Kidney (tissue), 14 donors: ENCODE results near the gene ATP4A. TPM values are rescaled to one million over a fixed set of nuclear protein-coding genes. Genes with fewer than 3 reads are reported as not detected.

Experiments used
- DNase-seq, 5 donors: peaks; one replicate each; pipeline ENCODE4 v3.0.0-alpha.2; 2013 to 2020
- FAIRE-seq: peaks from 2 replicates; lab custom pipeline; 2012; peaks lifted over from hg19 to GRCh38; lab: Jason Lieb, UNC
- H3K27ac ChIP-seq, 2 donors: one replicate each; pipeline ENCODE4 v1.7.0; 2013; ENCODE audit warnings: low read depth in 2 of 2, low read length in 2 of 2, inconsistent platforms in 1 of 2
- H3K27me3 ChIP-seq: one replicate; pipeline ENCODE4 v1.7.1; 2013; ENCODE audit warnings: low read length, inconsistent platforms; ENCODE audit not compliant: control insufficient read depth, insufficient read depth
- H3K36me3 ChIP-seq, 3 donors: one replicate each; pipeline versions ENCODE4 v1.7.0 to v1.7.1; 2013; ENCODE audit warnings: low read length in 3 of 3, control low read depth in 1 of 3, inconsistent platforms in 1 of 3; ENCODE audit not compliant: insufficient read depth in 3 of 3, control insufficient read depth in 2 of 3
- H3K4me1 ChIP-seq, 3 donors: one replicate each; pipeline versions ENCODE4 v1.7.0 to v1.7.1; 2013; ENCODE audit warnings: low read length in 3 of 3, inconsistent platforms in 1 of 3, low read depth in 1 of 3; ENCODE audit not compliant: control insufficient read depth in 2 of 3, insufficient read depth in 2 of 3
- H3K4me3 ChIP-seq, 3 donors: one replicate each; pipeline versions ENCODE4 v1.7.0 to v1.8.1; 2013; ENCODE audit warnings: low read length in 3 of 3, control low read depth in 1 of 3, inconsistent platforms in 1 of 3
- H3K9ac ChIP-seq, 3 donors: one replicate each; pipeline versions ENCODE4 v1.7.0 to v1.7.1; 2013; ENCODE audit warnings: low read length in 3 of 3, control low read depth in 1 of 3, inconsistent platforms in 1 of 3
- H3K9me3 ChIP-seq, 3 donors: one replicate each; pipeline versions ENCODE4 v1.7.0 to v1.7.1; 2013; ENCODE audit warnings: low read length in 3 of 3, control low read depth in 1 of 3, inconsistent platforms in 1 of 3; ENCODE audit not compliant: control insufficient read depth in 2 of 3, insufficient read depth in 1 of 3
- intact Hi-C: fragments of 100-400 bp; cut with DNase I; formaldehyde crosslinking; loops from one replicate; pipeline ENCODE4 v1.11.1; 2022
- polyA plus RNA-seq: library from polyadenylated mRNA; stranded (reverse); fragments of 350-450 nt; fragmentation: Illumina TruSeq; extraction: RNeasy Lipid Tissue Mini Kit (QIAGEN cat#74804); gene quantifications from one replicate; pipeline ENCODE4 v1.2.3, GENCODE V29; 2014; ENCODE audit warnings: low read depth, low replicate concordance; ENCODE audit not compliant: insufficient read depth
- total RNA-seq: library from RNA; stranded (reverse); fragmentation: NEBNext Ultra II Directional; extraction: Animal tissue kit (Norgen Biotek cat#: 25700); gene quantifications from one replicate; pipeline ENCODE4 v1.2.1, GENCODE V29; 2021
- TF ChIP-seq, protein P1 (sequence below): IDR thresholded peaks from 3 replicates; pipeline ENCODE4 v1.5.1; 2012; ENCODE audit warnings: mild to moderate bottlenecking, moderate library complexity, borderline replicate concordance; ENCODE audit not compliant: insufficient read depth; ENCODE audit errors: extremely low read depth
- donor health status: control.
- donor health status: control.
- donor health status: control.
- donor health status: control.
- donor health status: control.
- donor health status: DM: yes; HTN: yes; CAD: no.
- donor health status: Normal renal cell carcinoma (clear cell type).

ATP4A gene
- total and polyA plus RNA-seq, 2 donors from 2014 or later = not detected

DNA sequence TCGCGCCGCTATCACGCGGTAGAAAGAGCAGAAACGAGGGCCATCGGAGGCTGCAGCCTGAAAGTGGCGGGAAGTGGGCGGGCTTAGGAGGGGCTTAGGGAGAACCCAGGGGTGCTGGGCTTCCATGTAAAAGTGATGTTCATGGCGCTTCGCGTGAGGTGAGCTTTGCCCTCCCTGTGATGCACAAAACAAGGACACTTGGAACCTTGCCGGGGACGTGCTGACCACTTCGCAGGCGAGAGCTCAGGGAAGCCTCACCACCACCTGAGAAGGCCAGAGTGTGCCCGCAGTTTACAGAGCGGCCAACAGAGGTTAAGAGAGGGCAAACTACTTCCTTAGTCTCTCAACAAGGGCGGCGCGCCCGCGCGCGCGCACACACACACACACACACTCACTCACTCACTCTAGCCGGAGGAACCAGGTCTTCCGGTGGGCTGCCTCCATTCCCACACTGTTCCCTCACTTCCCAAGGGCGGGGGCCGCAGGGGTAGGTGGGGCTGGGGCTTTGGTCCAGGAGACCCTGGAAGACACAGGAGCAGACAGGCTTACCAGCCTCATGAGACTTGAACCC, 29.6 kb downstream of the ATP4A start:
- TF ChIP-seq, protein P1, sequence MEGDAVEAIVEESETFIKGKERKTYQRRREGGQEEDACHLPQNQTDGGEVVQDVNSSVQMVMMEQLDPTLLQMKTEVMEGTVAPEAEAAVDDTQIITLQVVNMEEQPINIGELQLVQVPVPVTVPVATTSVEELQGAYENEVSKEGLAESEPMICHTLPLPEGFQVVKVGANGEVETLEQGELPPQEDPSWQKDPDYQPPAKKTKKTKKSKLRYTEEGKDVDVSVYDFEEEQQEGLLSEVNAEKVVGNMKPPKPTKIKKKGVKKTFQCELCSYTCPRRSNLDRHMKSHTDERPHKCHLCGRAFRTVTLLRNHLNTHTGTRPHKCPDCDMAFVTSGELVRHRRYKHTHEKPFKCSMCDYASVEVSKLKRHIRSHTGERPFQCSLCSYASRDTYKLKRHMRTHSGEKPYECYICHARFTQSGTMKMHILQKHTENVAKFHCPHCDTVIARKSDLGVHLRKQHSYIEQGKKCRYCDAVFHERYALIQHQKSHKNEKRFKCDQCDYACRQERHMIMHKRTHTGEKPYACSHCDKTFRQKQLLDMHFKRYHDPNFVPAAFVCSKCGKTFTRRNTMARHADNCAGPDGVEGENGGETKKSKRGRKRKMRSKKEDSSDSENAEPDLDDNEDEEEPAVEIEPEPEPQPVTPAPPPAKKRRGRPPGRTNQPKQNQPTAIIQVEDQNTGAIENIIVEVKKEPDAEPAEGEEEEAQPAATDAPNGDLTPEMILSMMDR = no peak
- Histone ChIP-seq H3K4me1 (no peaks in the 10 kb centered on the region), H3K27ac (no peak overlapping the region), H3K4me3 (no peak overlapping the region), H3K36me3 (no peaks in the 10 kb centered on the region), H3K27me3 (no peaks in the 10 kb centered on the region), H3K9ac (no peak overlapping the region), H3K9me3 (no peaks in the 10 kb centered on the region)
- FAIRE-seq (no peak), DNase-seq (peak; percentile 65 to 80 (median 75))
- intact Hi-C loops = no loop called here

DNA sequence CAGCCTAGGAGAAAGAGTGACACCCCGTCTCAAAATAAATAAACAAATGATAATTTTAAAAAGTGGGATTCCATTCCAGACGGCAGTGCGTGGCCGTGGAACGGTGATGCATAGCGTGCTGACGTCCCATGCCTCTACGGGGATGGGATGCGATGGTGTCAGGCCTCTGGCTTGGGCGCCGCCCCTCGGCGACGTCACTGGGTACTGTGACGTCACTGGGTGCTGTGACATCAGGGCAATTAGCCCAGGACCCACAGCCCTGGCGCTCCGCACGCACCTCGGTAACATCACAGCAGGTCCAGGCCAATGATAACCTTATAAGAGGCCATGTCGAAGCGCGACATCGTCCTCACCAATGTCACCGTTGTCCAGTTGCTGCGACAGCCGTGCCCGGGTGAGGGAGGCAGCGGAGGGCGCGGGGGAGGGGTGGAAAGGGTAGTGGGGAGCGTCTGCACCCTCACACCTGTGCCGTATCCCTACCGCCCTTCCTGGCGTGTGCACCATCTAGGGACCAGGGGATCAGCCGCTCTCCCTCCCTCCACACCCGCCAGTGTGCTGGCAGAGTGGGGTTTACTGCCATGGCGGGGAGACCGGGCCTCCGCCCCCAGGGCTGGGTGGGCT, 30.1 kb downstream of the ATP4A start, which contains the start of gene GAPDHS:
GAPDHS (plus strand) TSS at position 256 of the 621 bp plus-strand sequence; CDS start at position 328, 72 bp downstream.
- Histone ChIP-seq H3K9ac (no peak within 1 kb of the TSS), H3K27ac (no peak within 1 kb of the TSS), H3K27me3 (no peaks in the 10 kb centered on the region), H3K4me3 (no peak within 1 kb of the TSS), H3K36me3 (no peaks in the 10 kb centered on the region), H3K9me3 (no peaks in the 10 kb centered on the region), H3K4me1 (no peaks in the 10 kb centered on the region)
- TF ChIP-seq, protein P1 = no peak
- FAIRE-seq = no peak
- DNase-seq = peak in 2 of 5 donors; percentile 58 to 66
- intact Hi-C loops = no loop called here

DNA sequence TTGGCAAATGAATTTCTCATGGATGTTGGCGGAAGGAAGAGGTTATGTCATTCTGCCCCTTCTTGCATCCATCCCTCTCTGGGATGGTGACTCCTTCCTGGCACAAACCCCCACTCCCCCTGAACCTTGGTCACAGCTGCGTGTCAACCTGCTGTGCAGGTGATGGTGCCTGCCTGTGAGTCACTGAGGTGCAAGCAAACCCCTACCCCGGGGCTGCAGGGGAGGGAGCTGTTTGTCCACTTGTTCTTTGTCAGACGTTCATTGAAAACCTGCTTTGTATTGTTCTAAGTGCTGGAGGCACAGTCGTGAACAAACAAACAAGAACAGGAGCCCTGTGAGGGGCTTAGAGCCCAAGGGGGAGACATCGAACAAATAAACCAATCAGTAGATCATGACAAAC, 32.2 kb downstream of the ATP4A start:
- TF ChIP-seq, protein P1 = no peak
- H3K4me3 ChIP-seq = no peak overlapping the region
- H3K4me1 ChIP-seq = no peaks in the 10 kb centered on the region
- H3K36me3 ChIP-seq = no peaks in the 10 kb centered on the region
- no peak overlapping the region for H3K9ac ChIP-seq
- FAIRE-seq (no peak), DNase-seq (no peak)
- intact Hi-C loops = no loop called here
- H3K27ac ChIP-seq = no peak overlapping the region
- H3K27me3 ChIP-seq = no peaks in the 10 kb centered on the region
- H3K9me3 ChIP-seq = no peaks in the 10 kb centered on the region
